HepG2 (cell line): Measurements from ENCODE around the gene CYP2W1. TPM values are rescaled to one million over a fixed set of nuclear protein-coding genes. Genes with fewer than 3 reads are reported as not detected.

ENCODE experiments used
- ADNP ChIP-seq: sonication (generic); formaldehyde crosslinking; IDR thresholded peaks from 2 replicates; pipeline ENCODE4 v1.4.0; 2020; ENCODE audit warnings: missing genetic modification reagents
- CHD2 ChIP-seq: IDR thresholded peaks from 2 replicates; pipeline ENCODE4 v1.6.1; 2011; ENCODE audit warnings: low read depth, low read length, improper control_type of control experiment
- GABPA ChIP-seq, 2 experiments: IDR thresholded peaks; 2 replicates each; pipeline ENCODE4 v1.6.1; 2011 to 2016; ENCODE audit warnings: low read depth in 2 of 2, low read length in 1 of 2, missing biosample characterization in 1 of 2, missing genetic modification characterization in 1 of 2
- HHEX ChIP-seq: IDR thresholded peaks from 2 replicates; pipeline ENCODE4 v1.6.1; 2016; ENCODE audit warnings: control low read depth
- KLF13 ChIP-seq: sonication (generic); formaldehyde crosslinking; IDR thresholded peaks from 2 replicates; pipeline ENCODE4 v1.4.0; 2020; ENCODE audit warnings: mild to moderate bottlenecking, missing genetic modification reagents
- NCOA2 ChIP-seq: sonication (generic); formaldehyde crosslinking; IDR thresholded peaks from 2 replicates; pipeline ENCODE4 v1.8.0; 2022; ENCODE audit warnings: inconsistent platforms
- NCOR1 ChIP-seq: fragments of 200-600 bp; sonication (generic); IDR thresholded peaks from 2 replicates; pipeline ENCODE4 v1.7.0; 2017; ENCODE audit warnings: antibody characterized with exemption, low read length, borderline replicate concordance
- NFYC ChIP-seq: IDR thresholded peaks from 2 replicates; pipeline ENCODE4 v1.6.1; 2016; ENCODE audit warnings: missing genetic modification reagents, missing compliant biosample characterization
- NR3C1 ChIP-seq: sonication (generic); formaldehyde crosslinking; IDR thresholded peaks from 2 replicates; pipeline ENCODE4 v1.4.0; 2020; ENCODE audit warnings: missing genetic modification reagents
- NRL ChIP-seq: sonication (generic); formaldehyde crosslinking; IDR thresholded peaks from 2 replicates; pipeline ENCODE4 v1.5.0; 2020; ENCODE audit warnings: missing genetic modification reagents, mild to moderate bottlenecking, moderate library complexity, borderline replicate concordance
- ZFX ChIP-seq: sonication (generic); formaldehyde crosslinking; IDR thresholded peaks from 2 replicates; pipeline ENCODE4 v1.4.0; 2020; ENCODE audit warnings: mild to moderate bottlenecking, low read depth, missing genetic modification reagents, moderate library complexity
- ZNF260 ChIP-seq: sonication (generic); formaldehyde crosslinking; IDR thresholded peaks from 2 replicates; pipeline ENCODE4 v1.4.0; 2020; ENCODE audit warnings: missing genetic modification reagents, low read depth, mild to moderate bottlenecking, borderline replicate concordance
- ZNF333 ChIP-seq: sonication (generic); formaldehyde crosslinking; IDR thresholded peaks from 2 replicates; pipeline ENCODE4 v1.4.0; 2020; ENCODE audit warnings: mild to moderate bottlenecking, missing genetic modification reagents, borderline replicate concordance
- ZNF343 ChIP-seq: sonication (generic); formaldehyde crosslinking; IDR thresholded peaks from 2 replicates; pipeline ENCODE4 v1.4.0; 2020; ENCODE audit warnings: mild to moderate bottlenecking, missing genetic modification reagents
- ZNF883 ChIP-seq: sonication (generic); formaldehyde crosslinking; IDR thresholded peaks from 2 replicates; pipeline ENCODE4 v1.5.1; 2020; ENCODE audit warnings: mild to moderate bottlenecking, missing genetic modification reagents; ENCODE audit errors: not compliant biosample characterization
- polyA plus RNA-seq, 8 experiments: library from polyadenylated mRNA; depleted of rRNA in 3 of 8; stranded (reverse) in 7 of 8; unstranded in 1 of 8; fragments of >200 nt; fragmentation: Illumina TruSeq in 4 of 8; extraction: Trizol in 4 of 8; gene quantifications; 2 replicates each; pipeline versions ENCODE4 v1.2.1 to v1.2.3, GENCODE V29; 2011 to 2016; ENCODE audit warnings: low read depth in 4 of 8, missing spikeins in 1 of 8, mixed read lengths in 1 of 8; ENCODE audit not compliant: insufficient read depth in 1 of 8
- total RNA-seq, 5 experiments: library from RNA; depleted of rRNA; stranded (reverse); fragments of >200 nt; fragmentation: Illumina TruSeq; extraction: Trizol; gene quantifications; 2 replicates each; pipeline ENCODE4 v1.2.3, GENCODE V29; 2016; ENCODE audit warnings: low read depth in 1 of 5
- TF ChIP-seq, protein P1 (sequence below): sonication (generic); formaldehyde crosslinking; IDR thresholded peaks from 2 replicates; pipeline ENCODE4 v1.8.0; 2022; ENCODE audit warnings: missing genetic modification reagents, mild to moderate bottlenecking, moderate library complexity, borderline replicate concordance
- TF ChIP-seq, protein P2 (sequence below): sonication (generic); formaldehyde crosslinking; IDR thresholded peaks from 2 replicates; pipeline ENCODE4 v1.8.0; 2022; ENCODE audit warnings: mild to moderate bottlenecking, missing genetic modification reagents; ENCODE audit not compliant: insufficient replicate concordance
- TF ChIP-seq, protein P3 (sequence below): sonication (generic); formaldehyde crosslinking; IDR thresholded peaks from 2 replicates; pipeline ENCODE4 v1.5.1; 2020; ENCODE audit warnings: missing genetic modification reagents, mild to moderate bottlenecking, borderline replicate concordance
- TF ChIP-seq, protein P4 (sequence below): sonication (generic); formaldehyde crosslinking; IDR thresholded peaks from 2 replicates; pipeline ENCODE4 v1.4.0; 2020; ENCODE audit warnings: missing genetic modification reagents

CYP2W1 gene
- total and polyA plus RNA-seq, 2 of the 13 experiments (the other 11 are each of a cell fraction or from before 2014, with no cell fraction given), result 19.5 to 31.7 TPM

DNA sequence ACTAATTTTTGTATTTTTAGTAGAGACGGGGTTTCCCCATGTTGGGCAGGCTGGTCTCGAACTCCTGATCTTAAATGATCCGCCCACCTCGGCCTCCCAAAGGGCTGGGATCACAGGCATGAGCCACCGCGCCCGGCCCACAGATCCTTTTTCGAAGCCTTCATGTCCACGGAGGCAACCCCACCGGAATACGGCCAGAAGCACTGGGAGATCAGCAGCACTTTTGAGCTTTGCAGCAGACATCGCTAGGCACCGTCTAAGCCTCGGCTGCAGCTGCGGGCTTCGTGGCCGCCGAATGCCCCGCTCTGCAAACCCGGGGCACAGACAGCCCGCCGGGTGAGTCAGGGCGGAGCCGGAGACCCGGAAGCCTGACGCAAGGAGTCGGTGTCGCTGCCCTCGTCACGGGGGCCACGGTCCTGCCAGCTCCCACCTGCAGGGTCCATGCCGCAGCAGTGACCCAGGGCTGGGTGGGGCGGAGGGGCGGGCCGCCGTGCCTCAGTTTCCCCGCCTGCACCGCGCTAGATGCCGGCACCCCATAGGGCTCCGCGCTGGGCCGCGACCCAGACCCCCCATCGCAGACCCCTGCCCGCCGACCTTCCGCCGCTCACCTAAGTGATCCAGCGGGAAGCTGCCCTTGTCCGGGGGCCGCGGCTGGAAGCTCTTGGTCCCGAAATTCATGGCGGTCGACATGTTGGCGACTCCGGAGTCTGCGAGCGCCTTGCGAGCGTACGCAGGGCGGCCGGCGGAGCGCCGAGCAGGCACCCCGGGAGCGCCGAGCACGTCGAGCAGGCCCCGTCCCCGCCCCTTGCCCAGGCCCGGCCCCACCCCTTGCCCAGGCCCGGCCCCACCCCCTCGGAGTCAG lies 7.9 kb upstream of the CYP2W1 start, which contains the start of gene COX19 (continued):
- TF ChIP-seq, protein P1, sequence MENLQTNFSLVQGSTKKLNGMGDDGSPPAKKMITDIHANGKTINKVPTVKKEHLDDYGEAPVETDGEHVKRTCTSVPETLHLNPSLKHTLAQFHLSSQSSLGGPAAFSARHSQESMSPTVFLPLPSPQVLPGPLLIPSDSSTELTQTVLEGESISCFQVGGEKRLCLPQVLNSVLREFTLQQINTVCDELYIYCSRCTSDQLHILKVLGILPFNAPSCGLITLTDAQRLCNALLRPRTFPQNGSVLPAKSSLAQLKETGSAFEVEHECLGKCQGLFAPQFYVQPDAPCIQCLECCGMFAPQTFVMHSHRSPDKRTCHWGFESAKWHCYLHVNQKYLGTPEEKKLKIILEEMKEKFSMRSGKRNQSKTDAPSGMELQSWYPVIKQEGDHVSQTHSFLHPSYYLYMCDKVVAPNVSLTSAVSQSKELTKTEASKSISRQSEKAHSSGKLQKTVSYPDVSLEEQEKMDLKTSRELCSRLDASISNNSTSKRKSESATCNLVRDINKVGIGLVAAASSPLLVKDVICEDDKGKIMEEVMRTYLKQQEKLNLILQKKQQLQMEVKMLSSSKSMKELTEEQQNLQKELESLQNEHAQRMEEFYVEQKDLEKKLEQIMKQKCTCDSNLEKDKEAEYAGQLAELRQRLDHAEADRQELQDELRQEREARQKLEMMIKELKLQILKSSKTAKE (CRISPR knock-in tag), result peak; percentile 70
- TF ChIP-seq NCOA2 (CRISPR knock-in tag) (peak; percentile 39), NFYC (CRISPR knock-in tag) (peak; percentile 31), GABPA (IDR thresholded peaks at IDR 0.05; ENCODE audit: low read depth, low read length) (no peak), GABPA (CRISPR knock-in tag; IDR thresholded peaks at IDR 0.05; ENCODE audit: low read depth) (no peak), ZNF260 (CRISPR knock-in tag) (no peak), CHD2 (no peak), ZNF883 (CRISPR knock-in tag) (peak; percentile 15), ZFX (peak; percentile 73), NCOR1 (no peak), HHEX (CRISPR knock-in tag) (no peak), ZNF343 (CRISPR knock-in tag) (peak; percentile 92), ZNF333 (CRISPR knock-in tag) (peak; percentile 77), NR3C1 (CRISPR knock-in tag) (0 out of 2 replicates have a peak, but pooled peaks have one; percentile 15), KLF13 (CRISPR knock-in tag) (no peak), NRL (CRISPR knock-in tag) (no peak; the same call in 1 of the 2 replicates), ADNP (CRISPR knock-in tag) (no peak)
- TF ChIP-seq, protein P2, sequence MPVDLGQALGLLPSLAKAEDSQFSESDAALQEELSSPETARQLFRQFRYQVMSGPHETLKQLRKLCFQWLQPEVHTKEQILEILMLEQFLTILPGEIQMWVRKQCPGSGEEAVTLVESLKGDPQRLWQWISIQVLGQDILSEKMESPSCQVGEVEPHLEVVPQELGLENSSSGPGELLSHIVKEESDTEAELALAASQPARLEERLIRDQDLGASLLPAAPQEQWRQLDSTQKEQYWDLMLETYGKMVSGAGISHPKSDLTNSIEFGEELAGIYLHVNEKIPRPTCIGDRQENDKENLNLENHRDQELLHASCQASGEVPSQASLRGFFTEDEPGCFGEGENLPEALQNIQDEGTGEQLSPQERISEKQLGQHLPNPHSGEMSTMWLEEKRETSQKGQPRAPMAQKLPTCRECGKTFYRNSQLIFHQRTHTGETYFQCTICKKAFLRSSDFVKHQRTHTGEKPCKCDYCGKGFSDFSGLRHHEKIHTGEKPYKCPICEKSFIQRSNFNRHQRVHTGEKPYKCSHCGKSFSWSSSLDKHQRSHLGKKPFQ (CRISPR knock-in tag), result peak; percentile 26
- TF ChIP-seq, protein P3, sequence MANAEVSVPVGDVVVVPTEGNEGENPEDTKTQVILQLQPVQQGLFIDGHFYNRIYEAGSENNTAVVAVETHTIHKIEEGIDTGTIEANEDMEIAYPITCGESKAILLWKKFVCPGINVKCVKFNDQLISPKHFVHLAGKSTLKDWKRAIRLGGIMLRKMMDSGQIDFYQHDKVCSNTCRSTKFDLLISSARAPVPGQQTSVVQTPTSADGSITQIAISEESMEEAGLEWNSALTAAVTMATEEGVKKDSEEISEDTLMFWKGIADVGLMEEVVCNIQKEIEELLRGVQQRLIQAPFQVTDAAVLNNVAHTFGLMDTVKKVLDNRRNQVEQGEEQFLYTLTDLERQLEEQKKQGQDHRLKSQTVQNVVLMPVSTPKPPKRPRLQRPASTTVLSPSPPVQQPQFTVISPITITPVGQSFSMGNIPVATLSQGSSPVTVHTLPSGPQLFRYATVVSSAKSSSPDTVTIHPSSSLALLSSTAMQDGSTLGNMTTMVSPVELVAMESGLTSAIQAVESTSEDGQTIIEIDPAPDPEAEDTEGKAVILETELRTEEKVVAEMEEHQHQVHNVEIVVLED, result peak; percentile 99
- TF ChIP-seq, protein P4, sequence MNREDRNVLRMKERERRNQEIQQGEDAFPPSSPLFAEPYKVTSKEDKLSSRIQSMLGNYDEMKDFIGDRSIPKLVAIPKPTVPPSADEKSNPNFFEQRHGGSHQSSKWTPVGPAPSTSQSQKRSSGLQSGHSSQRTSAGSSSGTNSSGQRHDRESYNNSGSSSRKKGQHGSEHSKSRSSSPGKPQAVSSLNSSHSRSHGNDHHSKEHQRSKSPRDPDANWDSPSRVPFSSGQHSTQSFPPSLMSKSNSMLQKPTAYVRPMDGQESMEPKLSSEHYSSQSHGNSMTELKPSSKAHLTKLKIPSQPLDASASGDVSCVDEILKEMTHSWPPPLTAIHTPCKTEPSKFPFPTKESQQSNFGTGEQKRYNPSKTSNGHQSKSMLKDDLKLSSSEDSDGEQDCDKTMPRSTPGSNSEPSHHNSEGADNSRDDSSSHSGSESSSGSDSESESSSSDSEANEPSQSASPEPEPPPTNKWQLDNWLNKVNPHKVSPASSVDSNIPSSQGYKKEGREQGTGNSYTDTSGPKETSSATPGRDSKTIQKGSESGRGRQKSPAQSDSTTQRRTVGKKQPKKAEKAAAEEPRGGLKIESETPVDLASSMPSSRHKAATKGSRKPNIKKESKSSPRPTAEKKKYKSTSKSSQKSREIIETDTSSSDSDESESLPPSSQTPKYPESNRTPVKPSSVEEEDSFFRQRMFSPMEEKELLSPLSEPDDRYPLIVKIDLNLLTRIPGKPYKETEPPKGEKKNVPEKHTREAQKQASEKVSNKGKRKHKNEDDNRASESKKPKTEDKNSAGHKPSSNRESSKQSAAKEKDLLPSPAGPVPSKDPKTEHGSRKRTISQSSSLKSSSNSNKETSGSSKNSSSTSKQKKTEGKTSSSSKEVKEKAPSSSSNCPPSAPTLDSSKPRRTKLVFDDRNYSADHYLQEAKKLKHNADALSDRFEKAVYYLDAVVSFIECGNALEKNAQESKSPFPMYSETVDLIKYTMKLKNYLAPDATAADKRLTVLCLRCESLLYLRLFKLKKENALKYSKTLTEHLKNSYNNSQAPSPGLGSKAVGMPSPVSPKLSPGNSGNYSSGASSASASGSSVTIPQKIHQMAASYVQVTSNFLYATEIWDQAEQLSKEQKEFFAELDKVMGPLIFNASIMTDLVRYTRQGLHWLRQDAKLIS, result 0 out of 2 replicates have a peak, but pooled peaks have one; percentile 34
